ENCODE data around the gene CEP89.
"Not testable (repeated sequence)": the region's sequence is repeated elsewhere in the genome, so short reads cannot be mapped to it uniquely, and the experiment has no call there.

Gene CEP89

GRCh38 chr19:32890326-32890725, 81.4 kb downstream of the CEP89 start:
- no peak for DNase-seq

GRCh38 chr19:32889137-32889934, 82.4 kb downstream of the CEP89 start:
- DNase-seq, result no peak

- no peak for DNase-seq
Measured at GRCh38 chr19:32887572-32888215, 84.1 kb downstream of the CEP89 start.

- no peak for DNase-seq
Measured at GRCh38 chr19:32886241-32886640, 85.5 kb downstream of the CEP89 start.

- not testable (repeated sequence) for DNase-seq
Measured at GRCh38 chr19:32885255-32885654, 86.5 kb downstream of the CEP89 start.

- DNase-seq, result no peak
Measured at GRCh38 chr19:32881766-32882165, 90.0 kb downstream of the CEP89 start.

- DNase-seq, result no peak
Measured at GRCh38 chr19:32880622-32881021, 91.1 kb downstream of the CEP89 start.

- DNase-seq, result no peak
Measured at GRCh38 chr19:32879741-32880140, 92.0 kb downstream of the CEP89 start.

- DNase-seq, result no peak
Measured at GRCh38 chr19:32878988-32879387, 92.8 kb downstream of the CEP89 start.

GRCh38 chr19:32877977-32878745, 93.6 kb downstream of the CEP89 start:
- no peak for DNase-seq

GRCh38 chr19:32877323-32877912, 94.3 kb downstream of the CEP89 start:
- no peak for DNase-seq

GRCh38 chr19:32876919-32877285, 94.9 kb downstream of the CEP89 start:
- no peak for DNase-seq

GRCh38 chr19:32876236-32876918, 95.4 kb downstream of the CEP89 start:
- DNase-seq, result no peak

- DNase-seq, result no peak
Measured at GRCh38 chr19:32875428-32875827, 96.3 kb downstream of the CEP89 start.

GRCh38 chr19:32874605-32875004, 97.2 kb downstream of the CEP89 start:
- DNase-seq, result no peak

GRCh38 chr19:32873247-32873959, 98.4 kb downstream of the CEP89 start:
- no peak for DNase-seq

GRCh38 chr19:32872391-32872790, 99.4 kb downstream of the CEP89 start:
- DNase-seq, result no peak

- DNase-seq, result no peak
Measured at GRCh38 chr19:32870981-32871451, 100.7 kb downstream of the CEP89 start.

GRCh38 chr19:32869966-32870573, 101.7 kb downstream of the CEP89 start:
- no peak for DNase-seq

GRCh38 chr19:32869369-32869965, 102.3 kb downstream of the CEP89 start, which contains the start of gene SLC7A9:
TSS of gene SLC7A9 (minus strand) at chr19:32869767. CDS start at chr19:32868534, 1,233 bp downstream.
- no peak for DNase-seq
